ENCODE results near the gene PDZRN3. TPM values are rescaled to one million over a fixed set of nuclear protein-coding genes. Genes with fewer than 3 reads are reported as not detected.

Gene PDZRN3
- total RNA-seq, 1 experiment from 2014 or later, result 5.9 TPM

DNA sequence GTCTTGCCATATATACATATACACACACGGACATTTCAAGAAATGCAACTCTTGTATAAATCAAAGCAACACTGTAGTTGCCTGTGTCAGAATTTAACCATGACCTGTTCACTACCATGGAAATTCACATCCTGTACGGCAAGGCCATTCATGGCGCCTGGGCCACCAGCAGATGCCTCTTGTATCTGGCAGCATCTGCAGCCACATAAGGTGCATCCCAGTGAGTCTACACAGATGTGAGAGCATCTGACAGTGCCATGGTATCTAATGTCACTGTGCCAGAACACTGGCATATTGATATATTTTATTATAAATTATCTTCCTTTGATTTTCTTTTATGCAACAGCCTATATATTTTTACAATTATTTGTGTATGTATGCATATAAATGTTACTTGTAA lies 25.1 kb downstream of the PDZRN3 start:
- Histone ChIP-seq H4K8ac (replicated peaks; ENCODE audit: insufficient read length, low read depth, low read length) (no peak overlapping the region), H3K56ac (ENCODE audit: insufficient read length, low read depth, low read length) (no peak overlapping the region), H2BK5ac (ENCODE audit: insufficient read length, low read length) (no peak overlapping the region), H3K14ac (ENCODE audit: insufficient read depth, low read length) (no peak overlapping the region), H2AFZ (ENCODE audit: low read length) (no peak overlapping the region), H2BK15ac (ENCODE audit: low read depth, low read length) (no peak overlapping the region), H3K23ac (ENCODE audit: insufficient read length, low read depth, low read length) (no peak overlapping the region), H3T11ph (ENCODE audit: low read length) (no peak overlapping the region), H3K79me1 (ENCODE audit: insufficient read depth, low read depth, low read length, poor library complexity, severe bottlenecking) (no peaks in the 10 kb centered on the region), H3K9me3 (ENCODE audit: control insufficient read depth, low read depth, low read length) (no peaks in the 10 kb centered on the region), H4K5ac (ENCODE audit: insufficient read length, low read depth, low read length) (no peak overlapping the region), H3K23me2 (ENCODE audit: insufficient read length, low read depth, low read length, poor library complexity, severe bottlenecking) (no peaks in the 10 kb centered on the region), H3K27me3 (ENCODE audit: insufficient read depth, low read length) (no peaks in the 10 kb centered on the region), H4K20me1 (ENCODE audit: control insufficient read depth, insufficient read depth, insufficient read length) (no peaks in the 10 kb centered on the region), H4K91ac (ENCODE audit: insufficient read length, low read depth, low read length) (no peak overlapping the region), H2BK120ac (ENCODE audit: low read depth, low read length, poor library complexity, severe bottlenecking) (no peak overlapping the region), H3K4me2 (ENCODE audit: insufficient read depth, insufficient read length, low read length) (no peak overlapping the region), H3K27ac (ENCODE audit: insufficient read length, low read depth, low read length) (no peak overlapping the region), H3K79me2 (ENCODE audit: insufficient read depth, low read length) (no peaks in the 10 kb centered on the region), H2BK12ac (ENCODE audit: insufficient read length, low read depth, low read length) (no peak overlapping the region), H3K18ac (ENCODE audit: insufficient read length, low read depth, low read length) (no peak overlapping the region), H3K9ac (ENCODE audit: extremely low read depth, insufficient read length, low read length) (no peak overlapping the region), H2AK5ac (ENCODE audit: insufficient read length, low read length) (no peak overlapping the region), H2BK20ac (ENCODE audit: low read depth, low read length, poor library complexity, severe bottlenecking) (no peak overlapping the region), H3K4ac (ENCODE audit: low read depth, low read length) (no peak overlapping the region), H3K4me1 (ENCODE audit: insufficient read depth, low read length) (no peaks in the 10 kb centered on the region)
- Mint-ChIP-seq H3K9me3 (no peaks in the 10 kb centered on the region; a peak in 1 of 5 replicates), H3K27me3 (ENCODE audit: low read depth) (no peaks in the 10 kb centered on the region), H3K27ac (no peak overlapping the region), H3K4me3 (no peak overlapping the region), H3K36me3 (ENCODE audit: insufficient read depth in 1 of 3, low read depth in 3 of 3) (peaks cover 3 to 39% (median 7%) of the 10 kb centered on the region in 3 experiments), H3K4me1 (peaks cover 5 to 13% of the 10 kb centered on the region in 2 experiments)
- no CpG with 5 or more reads among the region's 3 CpGs for WGBS (ENCODE audit: extremely low coverage, insufficient read length, low lambda C conversion rate)
- TF ChIP-seq, protein P1, sequence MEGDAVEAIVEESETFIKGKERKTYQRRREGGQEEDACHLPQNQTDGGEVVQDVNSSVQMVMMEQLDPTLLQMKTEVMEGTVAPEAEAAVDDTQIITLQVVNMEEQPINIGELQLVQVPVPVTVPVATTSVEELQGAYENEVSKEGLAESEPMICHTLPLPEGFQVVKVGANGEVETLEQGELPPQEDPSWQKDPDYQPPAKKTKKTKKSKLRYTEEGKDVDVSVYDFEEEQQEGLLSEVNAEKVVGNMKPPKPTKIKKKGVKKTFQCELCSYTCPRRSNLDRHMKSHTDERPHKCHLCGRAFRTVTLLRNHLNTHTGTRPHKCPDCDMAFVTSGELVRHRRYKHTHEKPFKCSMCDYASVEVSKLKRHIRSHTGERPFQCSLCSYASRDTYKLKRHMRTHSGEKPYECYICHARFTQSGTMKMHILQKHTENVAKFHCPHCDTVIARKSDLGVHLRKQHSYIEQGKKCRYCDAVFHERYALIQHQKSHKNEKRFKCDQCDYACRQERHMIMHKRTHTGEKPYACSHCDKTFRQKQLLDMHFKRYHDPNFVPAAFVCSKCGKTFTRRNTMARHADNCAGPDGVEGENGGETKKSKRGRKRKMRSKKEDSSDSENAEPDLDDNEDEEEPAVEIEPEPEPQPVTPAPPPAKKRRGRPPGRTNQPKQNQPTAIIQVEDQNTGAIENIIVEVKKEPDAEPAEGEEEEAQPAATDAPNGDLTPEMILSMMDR (conservative IDR thresholded peaks at IDR 0.05), result no peak
- no peak for DNase-seq

All from H9 (cell line).